C1 segment of cervical spinal cord (tissue), 14 donors: ENCODE data around the gene TUBE1.

Source experiments
- DNase-seq, 14 donors: peaks; one replicate each; lab custom pipeline; 2025; lab: John Stamatoyannopoulos, UW

Gene TUBE1

GRCh38 chr6:112036088-112036637 is 51.1 kb downstream of the TUBE1 start:
- no peak for DNase-seq

- no peak for DNase-seq
Observed at GRCh38 chr6:112034616-112034995, 52.7 kb downstream of the TUBE1 start.

- DNase-seq: peak in 2 of 14 donors; percentile 5 to 36
Observed at GRCh38 chr6:112033791-112034615, 53.3 kb downstream of the TUBE1 start.

GRCh38 chr6:112032728-112033127 is 54.6 kb downstream of the TUBE1 start:
- no peak for DNase-seq

- no peak for DNase-seq
Observed at GRCh38 chr6:112031960-112032359, 55.3 kb downstream of the TUBE1 start.

GRCh38 chr6:112030961-112031660 is 56.2 kb downstream of the TUBE1 start:
- no peak for DNase-seq

GRCh38 chr6:112030206-112030960 is 56.9 kb downstream of the TUBE1 start:
- DNase-seq: no peak

- peak in 7 of 14 donors; percentile 12 to 33 (median 26) for DNase-seq
Observed at GRCh38 chr6:112029045-112029822, 58.0 kb downstream of the TUBE1 start.

GRCh38 chr6:112027942-112028674 is 59.2 kb downstream of the TUBE1 start:
- DNase-seq: no peak

GRCh38 chr6:112026933-112027332 is 60.3 kb downstream of the TUBE1 start:
- DNase-seq: no peak

GRCh38 chr6:112024464-112024863 is 62.8 kb downstream of the TUBE1 start:
- no peak for DNase-seq

GRCh38 chr6:112022749-112023148 is 64.5 kb downstream of the TUBE1 start:
- no peak for DNase-seq

- DNase-seq: no peak
Observed at GRCh38 chr6:112021691-112022310, 65.5 kb downstream of the TUBE1 start.
